WTC11 (cell line): ENCODE results near the gene AKR1A1.

ENCODE experiments used
- IRF1 ChIP-seq: sonication (generic); formaldehyde crosslinking; IDR thresholded peaks from 2 replicates; pipeline ENCODE4 v1.8.0; 2023; ENCODE audit warnings: missing genetic modification reagents
- IRF2 ChIP-seq: sonication (generic); formaldehyde crosslinking; IDR thresholded peaks from 2 replicates; pipeline ENCODE4 v1.8.0; 2022; ENCODE audit warnings: low read depth, missing genetic modification reagents, borderline replicate concordance
- NR1H2 ChIP-seq: sonication (generic); formaldehyde crosslinking; IDR thresholded peaks from 2 replicates; pipeline ENCODE4 v1.9.0; 2021; ENCODE audit warnings: mild to moderate bottlenecking, moderate library complexity, missing genetic modification reagents
- NR3C1 ChIP-seq: sonication (generic); formaldehyde crosslinking; conservative IDR thresholded peaks from 2 replicates; pipeline ENCODE4 v1.8.1; 2023; ENCODE audit warnings: low read depth, mild to moderate bottlenecking, missing genetic modification reagents
- SMAD3 ChIP-seq: sonication (generic); formaldehyde crosslinking; IDR thresholded peaks from 2 replicates; pipeline ENCODE4 v1.8.0; 2022; ENCODE audit warnings: missing genetic modification reagents, mild to moderate bottlenecking, borderline replicate concordance
- SMAD4 ChIP-seq: sonication (generic); formaldehyde crosslinking; IDR thresholded peaks from 2 replicates; pipeline ENCODE4 v1.8.0; 2022; ENCODE audit warnings: mild to moderate bottlenecking, missing genetic modification reagents
- TEAD1 ChIP-seq: sonication (generic); formaldehyde crosslinking; IDR thresholded peaks from 2 replicates; pipeline ENCODE4 v1.8.0; 2022; ENCODE audit warnings: mild to moderate bottlenecking, missing genetic modification reagents
- ZNF423 ChIP-seq: fragments of 250-450 bp; sonication (Bioruptor Pico); IDR thresholded peaks from 2 replicates; pipeline ENCODE4 v2.1.2; 2022; ENCODE audit warnings: mild to moderate bottlenecking, moderate library complexity
- TF ChIP-seq, protein P1 (sequence below): fragments of 200-600 bp; IDR thresholded peaks from 2 replicates; pipeline ENCODE4 v1.8.0; 2022; ENCODE audit warnings: antibody characterized with exemption

DNA sequence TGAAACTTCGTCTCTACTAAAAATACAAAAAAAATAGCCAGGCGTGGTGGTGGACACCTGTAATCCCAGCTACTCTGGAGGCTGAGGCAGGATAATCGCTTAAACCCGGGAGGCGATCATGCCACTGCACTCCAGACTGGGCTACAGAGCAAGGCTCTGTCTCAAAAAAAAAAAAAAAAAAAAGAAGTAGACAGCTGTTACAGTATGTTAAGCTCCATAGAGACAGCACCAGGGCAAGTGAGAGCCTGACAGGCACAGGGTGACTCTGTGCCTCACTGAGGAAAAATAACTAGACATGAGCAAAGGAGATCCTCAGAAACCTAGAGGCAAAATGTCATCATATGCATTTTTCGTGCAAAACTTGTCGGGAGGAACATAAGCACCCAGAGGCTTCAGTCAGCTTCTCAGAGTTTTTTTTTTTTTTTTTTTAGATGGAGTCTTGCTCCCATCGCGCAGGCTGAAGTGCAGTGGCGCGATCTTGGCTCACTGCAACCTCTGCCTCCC is 19.9 kb upstream of the AKR1A1 start:
- TF ChIP-seq NR3C1 (CRISPR knock-in tag) (no peak), TEAD1 (CRISPR knock-in tag) (no peak), NR1H2 (CRISPR knock-in tag) (no peak), ZNF423 (CRISPR knock-in tag) (no peak), IRF1 (no peak), SMAD4 (CRISPR knock-in tag) (no peak), IRF2 (CRISPR knock-in tag) (no peak), SMAD3 (CRISPR knock-in tag) (no peak)
- TF ChIP-seq, protein P1, sequence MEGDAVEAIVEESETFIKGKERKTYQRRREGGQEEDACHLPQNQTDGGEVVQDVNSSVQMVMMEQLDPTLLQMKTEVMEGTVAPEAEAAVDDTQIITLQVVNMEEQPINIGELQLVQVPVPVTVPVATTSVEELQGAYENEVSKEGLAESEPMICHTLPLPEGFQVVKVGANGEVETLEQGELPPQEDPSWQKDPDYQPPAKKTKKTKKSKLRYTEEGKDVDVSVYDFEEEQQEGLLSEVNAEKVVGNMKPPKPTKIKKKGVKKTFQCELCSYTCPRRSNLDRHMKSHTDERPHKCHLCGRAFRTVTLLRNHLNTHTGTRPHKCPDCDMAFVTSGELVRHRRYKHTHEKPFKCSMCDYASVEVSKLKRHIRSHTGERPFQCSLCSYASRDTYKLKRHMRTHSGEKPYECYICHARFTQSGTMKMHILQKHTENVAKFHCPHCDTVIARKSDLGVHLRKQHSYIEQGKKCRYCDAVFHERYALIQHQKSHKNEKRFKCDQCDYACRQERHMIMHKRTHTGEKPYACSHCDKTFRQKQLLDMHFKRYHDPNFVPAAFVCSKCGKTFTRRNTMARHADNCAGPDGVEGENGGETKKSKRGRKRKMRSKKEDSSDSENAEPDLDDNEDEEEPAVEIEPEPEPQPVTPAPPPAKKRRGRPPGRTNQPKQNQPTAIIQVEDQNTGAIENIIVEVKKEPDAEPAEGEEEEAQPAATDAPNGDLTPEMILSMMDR, result no peak
